ENCODE results near the gene NPC1L1. TPM values are rescaled to one million over a fixed set of nuclear protein-coding genes. Genes with fewer than 3 reads are reported as not detected.

The NPC1L1 gene
- polyA plus RNA-seq, 3 donors = 2.5 to 3.9 (median 3.3) TPM

DNA sequence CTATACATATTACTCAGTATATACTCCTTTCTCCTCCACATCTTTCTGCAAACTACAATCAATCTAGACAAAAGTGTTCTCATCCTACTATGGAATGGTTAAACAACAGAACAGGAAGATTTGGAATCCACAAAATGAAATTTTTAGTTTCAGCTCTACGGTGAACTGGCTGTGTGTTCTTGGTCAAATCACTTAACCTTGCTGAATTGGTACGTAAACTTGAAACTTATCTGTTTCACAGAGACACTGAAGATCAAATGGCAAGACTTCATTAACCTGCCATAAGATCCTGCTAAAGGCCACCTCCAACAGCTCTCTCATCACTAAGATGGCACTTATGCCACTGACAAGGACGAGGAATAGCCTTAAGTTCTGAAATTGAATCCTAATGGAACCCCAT, 52.2 kb downstream of the NPC1L1 start:
- DNase-seq (ENCODE audit: extremely low read depth in 1 of 11, low read depth in 9 of 11, low spot score in 4 of 11) = no peak

DNA sequence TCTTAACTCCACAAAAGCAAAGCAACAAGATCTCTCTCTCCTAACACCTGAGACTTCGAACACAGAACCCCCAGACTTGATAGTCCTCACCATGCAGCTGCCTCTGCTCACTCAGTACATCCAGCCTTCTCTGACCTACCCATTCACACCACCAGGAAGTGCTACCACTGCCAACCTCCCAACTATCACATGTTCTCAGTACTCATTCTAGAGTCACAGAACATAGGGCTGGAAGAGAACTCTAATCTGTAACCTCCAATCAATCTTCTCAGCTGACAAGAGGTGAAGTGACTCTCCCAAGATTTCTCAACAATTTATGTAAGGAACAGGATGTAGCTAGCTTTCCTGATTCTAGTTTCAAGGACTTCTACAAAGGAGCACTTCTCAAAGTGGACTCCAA, 54.4 kb downstream of the NPC1L1 start:
- DNase-seq (ENCODE audit: extremely low read depth in 1 of 11, low read depth in 9 of 11, low spot score in 4 of 11) = no peak

- DNase-seq (ENCODE audit: extremely low read depth in 1 of 11, low read depth in 9 of 11, low spot score in 4 of 11) = no peak
These were observed 55.1 kb downstream of the NPC1L1 start for GRCh38 chr7:44486001-44486400.

GRCh38 chr7:44484482-44485313, 56.4 kb downstream of the NPC1L1 start:
- no peak for DNase-seq (ENCODE audit: extremely low read depth in 1 of 11, low read depth in 9 of 11, low spot score in 4 of 11)

DNA sequence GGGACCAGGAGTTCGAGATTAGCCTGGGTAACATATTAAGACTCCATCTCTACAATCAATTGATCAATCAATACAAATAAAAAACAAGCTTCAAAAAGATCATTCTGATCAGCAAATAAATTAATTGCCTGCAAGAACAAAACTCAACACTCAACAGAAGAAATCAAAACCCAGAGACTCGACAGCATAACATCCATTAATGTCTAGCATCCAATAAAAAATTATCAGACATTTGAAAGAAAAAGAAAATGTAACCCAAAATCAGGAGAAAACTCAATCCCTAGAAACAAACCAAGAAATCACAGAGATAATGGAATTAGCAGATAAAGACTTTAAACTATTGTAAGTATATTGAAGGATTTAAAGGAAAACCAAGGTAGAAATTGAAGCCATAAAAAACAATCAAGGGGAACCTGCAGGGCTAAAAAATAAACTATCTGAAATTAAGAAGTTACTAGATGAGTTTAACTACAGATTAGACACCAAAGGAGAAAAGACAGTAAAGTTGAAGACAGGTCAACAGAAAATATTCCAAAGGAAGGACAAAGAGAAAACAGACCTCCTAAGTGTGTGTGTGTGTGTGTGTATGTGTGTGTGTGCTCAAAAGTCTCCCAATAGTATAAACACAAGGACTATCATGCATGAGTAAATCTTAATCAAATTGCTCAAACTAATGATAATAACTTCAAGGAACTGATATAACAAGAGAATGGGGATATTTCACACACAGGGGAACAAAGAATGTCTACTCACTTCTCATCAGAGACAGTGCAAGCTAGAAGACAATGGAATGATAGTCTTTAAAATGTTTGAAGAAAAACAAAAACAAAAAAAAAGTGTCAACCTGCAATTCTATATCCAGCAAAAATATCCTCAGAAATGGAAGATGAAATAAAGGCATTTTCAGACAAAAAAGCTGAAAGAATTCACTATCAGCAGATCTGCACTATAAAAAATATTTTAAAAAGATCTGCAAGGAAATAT, 58.3 kb downstream of the NPC1L1 start:
- DNase-seq (ENCODE audit: extremely low read depth in 1 of 11, low read depth in 9 of 11, low spot score in 4 of 11) = no peak

DNA sequence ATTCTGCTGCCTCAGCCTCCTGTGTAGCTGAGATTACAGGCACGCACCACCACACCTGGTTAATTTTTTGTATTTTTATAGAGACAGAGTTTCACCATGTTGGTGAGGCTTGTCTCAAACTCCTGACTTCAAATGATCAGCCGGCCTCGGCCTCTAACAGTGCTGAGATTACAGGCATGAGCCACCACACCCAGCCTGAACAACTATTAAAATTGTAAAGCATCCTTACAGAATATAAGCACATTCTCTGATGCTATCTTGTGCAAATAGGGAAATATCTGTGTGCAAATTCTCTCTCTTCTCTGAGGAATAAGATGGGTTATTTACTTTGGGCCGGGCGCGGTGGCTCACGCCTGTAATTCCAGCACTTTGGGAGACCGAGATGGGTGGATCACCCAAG, 63.2 kb downstream of the NPC1L1 start:
- DNase-seq (ENCODE audit: extremely low read depth in 1 of 11, low read depth in 9 of 11, low spot score in 4 of 11) = no peak

GRCh38 chr7:44477063-44477830, 63.9 kb downstream of the NPC1L1 start:
- DNase-seq (ENCODE audit: extremely low read depth in 1 of 11, low read depth in 9 of 11, low spot score in 4 of 11) = peak in 10 of 11 donors; percentile 36 to 63 (median 46)

GRCh38 chr7:44476313-44476712, 64.8 kb downstream of the NPC1L1 start:
- DNase-seq (ENCODE audit: extremely low read depth in 1 of 11, low read depth in 9 of 11, low spot score in 4 of 11) = no peak

- DNase-seq (ENCODE audit: extremely low read depth in 1 of 11, low read depth in 9 of 11, low spot score in 4 of 11) = no peak
These were observed 67.8 kb downstream of the NPC1L1 start for GRCh38 chr7:44473295-44473694.

DNA sequence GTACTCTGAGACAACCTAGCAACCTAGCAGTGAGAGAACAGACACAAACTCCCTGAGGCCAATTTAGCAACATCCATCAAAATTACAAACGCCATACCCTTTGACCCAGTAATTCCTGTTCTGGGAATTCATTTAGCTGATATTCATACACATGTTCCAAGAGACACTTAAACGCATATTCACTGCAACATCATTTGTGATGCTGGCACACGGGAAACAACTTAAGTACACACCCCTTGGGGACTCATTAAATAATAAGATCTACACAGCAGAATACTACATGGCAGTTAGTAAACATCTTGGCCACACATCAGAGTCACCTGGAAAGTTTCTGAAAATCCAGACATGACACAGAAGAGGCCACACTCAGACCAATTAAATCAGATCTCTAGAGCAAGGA, 68.3 kb downstream of the NPC1L1 start:
- DNase-seq (ENCODE audit: extremely low read depth in 1 of 11, low read depth in 9 of 11, low spot score in 4 of 11) = no peak

DNA sequence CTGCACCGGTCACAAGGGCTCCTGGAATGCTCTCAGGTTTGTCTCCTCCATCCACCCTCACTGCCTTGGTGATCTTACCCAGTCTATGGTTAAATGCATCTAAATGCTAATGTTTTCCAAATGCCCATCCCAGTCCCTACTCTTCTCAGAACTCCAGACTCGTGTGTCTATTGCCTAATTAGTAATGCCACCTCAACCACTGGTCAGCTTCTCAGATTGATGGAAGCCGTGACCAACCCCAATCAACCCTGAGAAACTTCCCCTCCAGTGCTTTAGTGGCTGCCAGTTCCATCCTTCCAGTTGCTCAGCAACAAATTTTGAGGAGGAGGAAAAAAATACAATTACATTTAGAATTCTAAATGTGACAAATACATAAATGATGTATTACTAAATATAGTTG, 69.3 kb downstream of the NPC1L1 start:
- no peak for DNase-seq (ENCODE audit: extremely low read depth in 1 of 11, low read depth in 9 of 11, low spot score in 4 of 11)

DNA sequence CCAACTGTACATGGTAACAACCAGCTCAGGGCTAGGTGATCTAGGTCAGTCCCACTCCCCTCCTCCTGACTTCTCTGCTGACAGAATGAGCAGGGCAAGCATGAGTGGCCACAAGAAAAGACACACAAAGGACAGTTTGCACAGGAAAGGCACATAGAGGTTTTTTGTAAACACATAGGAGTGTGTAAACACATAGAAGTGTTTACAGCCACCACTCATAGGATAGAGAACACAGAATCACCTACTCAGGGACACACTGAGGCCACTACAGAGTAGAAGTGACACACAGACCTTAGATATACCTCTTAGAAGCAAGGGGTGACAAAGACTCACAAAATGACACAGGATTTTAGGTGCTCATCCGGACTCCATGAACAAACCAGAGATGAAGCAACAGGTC, 69.7 kb downstream of the NPC1L1 start:
- no peak for DNase-seq (ENCODE audit: extremely low read depth in 1 of 11, low read depth in 9 of 11, low spot score in 4 of 11)

- DNase-seq (ENCODE audit: extremely low read depth in 1 of 11, low read depth in 9 of 11, low spot score in 4 of 11) = no peak
These were observed 70.4 kb downstream of the NPC1L1 start for GRCh38 chr7:44470628-44471245.

DNA sequence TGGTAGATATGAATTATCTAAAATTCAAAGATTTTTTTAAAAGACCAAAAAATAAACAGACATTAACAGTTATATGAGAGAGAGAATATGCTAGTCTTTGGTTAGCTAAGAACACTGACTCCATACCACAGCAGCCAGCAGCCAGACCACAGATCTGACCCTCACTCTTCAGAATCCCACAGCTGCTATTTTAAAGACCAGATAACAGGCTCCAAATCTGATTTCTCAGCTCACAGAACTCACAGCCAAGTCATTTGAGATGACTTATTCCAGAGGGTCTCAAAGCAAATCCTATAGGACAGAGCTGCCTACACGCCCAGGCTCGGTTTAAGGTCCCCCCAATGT, 71.0 kb downstream of the NPC1L1 start:
- no peak for DNase-seq (ENCODE audit: extremely low read depth in 1 of 11, low read depth in 9 of 11, low spot score in 4 of 11)

DNA sequence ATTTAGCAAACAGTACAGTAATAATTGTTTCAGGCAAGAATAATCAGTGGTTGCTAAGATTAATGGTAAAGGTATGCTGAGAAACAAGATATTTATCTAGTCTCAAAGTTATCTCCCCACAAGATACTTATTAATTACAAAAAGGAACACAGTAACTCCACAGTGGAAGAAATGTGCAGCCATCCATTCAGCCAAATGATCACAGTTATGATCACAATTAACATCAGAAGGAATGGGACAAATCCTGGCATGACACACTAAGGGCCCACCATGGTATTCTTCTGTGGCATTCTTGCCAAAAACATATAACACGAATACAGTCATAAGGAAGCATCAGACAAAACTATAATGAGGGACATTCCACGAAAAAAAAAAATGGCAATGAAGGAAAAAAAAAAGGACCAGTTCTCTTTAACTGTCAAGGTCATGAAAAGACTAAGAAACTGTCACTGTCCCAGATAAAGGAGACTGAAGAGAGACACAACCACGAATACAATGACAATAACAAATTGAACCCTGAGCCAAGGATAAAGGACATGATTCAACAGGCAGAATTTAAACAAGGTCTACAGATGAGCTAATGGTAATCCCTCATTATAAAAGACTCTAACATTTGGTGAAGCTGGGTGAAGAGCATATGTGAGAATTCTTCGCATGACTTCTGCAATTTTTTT, 71.5 kb downstream of the NPC1L1 start:
- no peak for DNase-seq (ENCODE audit: extremely low read depth in 1 of 11, low read depth in 9 of 11, low spot score in 4 of 11)

GRCh38 chr7:44467217-44467548, 73.9 kb downstream of the NPC1L1 start:
- no peak for DNase-seq (ENCODE audit: extremely low read depth in 1 of 11, low read depth in 9 of 11, low spot score in 4 of 11)

DNA sequence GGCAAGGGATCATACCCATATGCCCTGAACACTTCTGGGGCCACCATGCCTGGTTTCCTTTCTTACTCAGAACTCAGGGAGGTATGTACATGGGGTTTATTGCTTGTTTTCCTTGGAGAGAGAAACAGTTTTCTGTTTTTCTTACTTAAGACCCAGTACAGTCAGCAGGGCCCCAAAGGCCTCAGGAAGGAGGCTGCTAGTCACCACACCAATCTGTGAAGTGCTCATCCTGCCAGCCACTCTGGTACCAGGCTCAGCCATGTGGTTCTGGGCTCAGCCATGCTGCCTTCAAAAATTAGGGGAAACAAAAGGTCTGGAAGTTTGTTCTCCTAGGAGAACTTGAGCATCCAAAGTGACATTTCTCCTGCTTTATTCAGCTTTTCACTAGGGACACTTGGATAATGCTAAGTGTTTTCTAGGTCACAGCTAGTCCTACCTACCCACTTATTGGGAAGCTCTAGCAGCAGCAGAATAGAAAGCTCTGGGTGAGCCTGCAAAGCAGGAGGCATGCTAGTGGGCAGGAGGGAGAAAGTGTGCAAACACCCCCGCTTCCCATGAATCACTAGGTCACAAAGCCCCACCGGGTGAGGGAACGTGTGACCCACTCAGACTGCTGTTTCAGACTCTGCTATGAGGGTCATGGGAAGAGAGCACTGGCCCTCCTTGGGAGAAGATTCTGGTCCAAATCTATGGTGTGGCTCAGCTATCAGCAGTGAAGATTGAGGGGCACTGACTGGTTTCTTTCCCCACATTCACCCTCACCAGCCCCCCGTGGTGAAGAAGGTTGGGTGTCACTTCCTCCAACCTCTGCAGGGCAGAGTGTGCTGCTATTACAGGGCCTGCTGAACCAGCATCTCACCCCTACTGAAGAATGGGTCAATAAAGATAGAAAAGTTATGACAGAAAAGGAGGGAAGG, 74.6 kb downstream of the NPC1L1 start:
- DNase-seq (ENCODE audit: extremely low read depth in 1 of 11, low read depth in 9 of 11, low spot score in 4 of 11) = no peak

- no peak for DNase-seq (ENCODE audit: extremely low read depth in 1 of 11, low read depth in 9 of 11, low spot score in 4 of 11)
These were observed 75.6 kb downstream of the NPC1L1 start for GRCh38 chr7:44465490-44465889.
